Measurements from ENCODE around the gene RGS3.

DNA sequence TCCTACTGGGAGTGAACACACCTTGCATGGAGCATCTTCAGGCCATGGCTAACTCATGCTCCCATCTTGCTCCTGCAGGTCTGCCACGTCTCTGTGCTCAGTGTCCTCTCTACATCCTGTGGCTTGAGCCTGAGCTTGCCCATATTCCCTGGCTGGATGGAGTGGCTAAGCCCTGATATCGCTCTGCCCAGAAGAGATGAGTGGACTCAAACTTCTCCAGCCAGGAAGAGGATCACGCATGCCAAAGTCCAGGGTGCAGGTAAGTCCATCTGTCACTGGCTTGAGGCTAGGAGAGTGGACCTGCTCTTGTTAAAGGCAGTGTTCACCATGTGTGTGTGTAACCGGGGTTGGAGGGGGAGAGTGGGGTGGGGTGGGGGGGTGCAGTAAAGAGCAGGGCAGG lies 1.6 kb upstream of the RGS3 start:
- TF ChIP-seq NFIC (IDR thresholded peaks at IDR 0.05; ENCODE audit: borderline replicate concordance) (no peak), CHD2 (IDR thresholded peaks at IDR 0.05; ENCODE audit: low read length, partially characterized antibody) (no peak), FOXJ3 (CRISPR knock-in tag; IDR thresholded peaks at IDR 0.05) (no peak), POLR2AphosphoS5 (IDR thresholded peaks at IDR 0.05; ENCODE audit: low read depth, low read length) (no peak), EP300 (IDR thresholded peaks at IDR 0.05; ENCODE audit: borderline replicate concordance in 1 of 2, low read depth in 1 of 2, low read length in 1 of 2) (no peak), EZH2phosphoT487 (IDR thresholded peaks at IDR 0.05; ENCODE audit: borderline replicate concordance, low read depth) (no peak), USF2 (IDR thresholded peaks at IDR 0.05; ENCODE audit: borderline replicate concordance, low read depth, low read length) (no peak), RAD21 (IDR thresholded peaks at IDR 0.05; ENCODE audit: low read length) (no peak), TCF12 (IDR thresholded peaks at IDR 0.05) (no peak)
- TF ChIP-seq, protein P1, sequence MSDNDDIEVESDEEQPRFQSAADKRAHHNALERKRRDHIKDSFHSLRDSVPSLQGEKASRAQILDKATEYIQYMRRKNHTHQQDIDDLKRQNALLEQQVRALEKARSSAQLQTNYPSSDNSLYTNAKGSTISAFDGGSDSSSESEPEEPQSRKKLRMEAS (IDR thresholded peaks at IDR 0.05; ENCODE audit: low read depth): no peak
- TF ChIP-seq, protein P2, sequence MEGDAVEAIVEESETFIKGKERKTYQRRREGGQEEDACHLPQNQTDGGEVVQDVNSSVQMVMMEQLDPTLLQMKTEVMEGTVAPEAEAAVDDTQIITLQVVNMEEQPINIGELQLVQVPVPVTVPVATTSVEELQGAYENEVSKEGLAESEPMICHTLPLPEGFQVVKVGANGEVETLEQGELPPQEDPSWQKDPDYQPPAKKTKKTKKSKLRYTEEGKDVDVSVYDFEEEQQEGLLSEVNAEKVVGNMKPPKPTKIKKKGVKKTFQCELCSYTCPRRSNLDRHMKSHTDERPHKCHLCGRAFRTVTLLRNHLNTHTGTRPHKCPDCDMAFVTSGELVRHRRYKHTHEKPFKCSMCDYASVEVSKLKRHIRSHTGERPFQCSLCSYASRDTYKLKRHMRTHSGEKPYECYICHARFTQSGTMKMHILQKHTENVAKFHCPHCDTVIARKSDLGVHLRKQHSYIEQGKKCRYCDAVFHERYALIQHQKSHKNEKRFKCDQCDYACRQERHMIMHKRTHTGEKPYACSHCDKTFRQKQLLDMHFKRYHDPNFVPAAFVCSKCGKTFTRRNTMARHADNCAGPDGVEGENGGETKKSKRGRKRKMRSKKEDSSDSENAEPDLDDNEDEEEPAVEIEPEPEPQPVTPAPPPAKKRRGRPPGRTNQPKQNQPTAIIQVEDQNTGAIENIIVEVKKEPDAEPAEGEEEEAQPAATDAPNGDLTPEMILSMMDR (IDR thresholded peaks at IDR 0.05): no peak
